OCI-LY3 (cell line): Measurements from ENCODE around the gene POLR3B.
A peak's percentile ranks its signal among the peaks of the same experiment; 100 is the strongest.

ENCODE experiments used
- H2AFZ ChIP-seq: fragments of 200-600, 300-600 bp; shearing (Covaris generic); 2 replicates; pipeline ENCODE4 v1.6.0; 2014; ENCODE audit warnings: antibody characterized with exemption, low read depth, low read length
- H3K27ac ChIP-seq: fragments of 200-600, 300-600 bp; sonication (generic); 2 replicates; pipeline ENCODE4 v1.5.1; 2014; ENCODE audit warnings: mild to moderate bottlenecking, low read length, moderate library complexity, mixed read lengths
- H3K27me3 ChIP-seq: fragments of 200-600, 300-600 bp; sonication (generic); 2 replicates; pipeline ENCODE4 v1.6.1; 2014; ENCODE audit warnings: low read depth, low read length, mixed read lengths
- H3K36me3 ChIP-seq: fragments of 200-600, 300-600 bp; sonication (generic); replicated peaks from 2 replicates; pipeline ENCODE3; 2014; ENCODE audit warnings: low read depth, low read length, mixed read lengths
- H3K4me1 ChIP-seq: fragments of 300-600, 200-600 bp; sonication (generic); 2 replicates; pipeline ENCODE4 v1.6.1; 2014; ENCODE audit warnings: low read length, mixed read lengths
- H3K4me2 ChIP-seq: fragments of 200-600, 300-600 bp; sonication (generic); 2 replicates; pipeline ENCODE4 v1.6.1; 2014; ENCODE audit warnings: low read length, mixed read lengths
- H3K4me3 ChIP-seq: fragments of 300-600, 200-600 bp; sonication (generic); 2 replicates; pipeline ENCODE4 v1.5.1; 2014; ENCODE audit warnings: antibody characterized with exemption, mild to moderate bottlenecking, low read length, moderate library complexity
- H3K79me2 ChIP-seq: fragments of 300-600, 200-600 bp; shearing (Covaris generic); 2 replicates; pipeline ENCODE4 v1.6.1; 2014; ENCODE audit warnings: mild to moderate bottlenecking, low read length, mixed read lengths
- H3K9ac ChIP-seq: fragments of 300-600, 200-600 bp; shearing (Covaris generic); 2 replicates; pipeline ENCODE4 v1.6.0; 2014; ENCODE audit warnings: mild to moderate bottlenecking, low read length, moderate library complexity
- H3K9me3 ChIP-seq: fragments of 200-600, 300-600 bp; shearing (Covaris generic); 2 replicates; pipeline ENCODE4 v1.6.1; 2014; ENCODE audit warnings: low read length, mixed read lengths; ENCODE audit not compliant: insufficient read depth
- H4K20me1 ChIP-seq: fragments of 200-600, 300-600 bp; sonication (generic); 2 replicates; pipeline ENCODE4 v1.6.1; 2016; ENCODE audit warnings: low read length, mixed read lengths; ENCODE audit not compliant: insufficient read depth
- EZH2phosphoT487 ChIP-seq: fragments of 200-600 bp; shearing (Covaris generic); IDR thresholded peaks from 2 replicates; pipeline ENCODE4 v1.6.1; 2018; ENCODE audit warnings: antibody characterized with exemption, mixed run types, low read depth
- TF ChIP-seq, protein P1 (sequence below): fragments of 200-600, 300-600 bp; sonication (generic); IDR thresholded peaks from 2 replicates; pipeline ENCODE4 v1.5.1; 2014; ENCODE audit warnings: antibody characterized with exemption, low read length, low read depth

POLR3B gene

DNA sequence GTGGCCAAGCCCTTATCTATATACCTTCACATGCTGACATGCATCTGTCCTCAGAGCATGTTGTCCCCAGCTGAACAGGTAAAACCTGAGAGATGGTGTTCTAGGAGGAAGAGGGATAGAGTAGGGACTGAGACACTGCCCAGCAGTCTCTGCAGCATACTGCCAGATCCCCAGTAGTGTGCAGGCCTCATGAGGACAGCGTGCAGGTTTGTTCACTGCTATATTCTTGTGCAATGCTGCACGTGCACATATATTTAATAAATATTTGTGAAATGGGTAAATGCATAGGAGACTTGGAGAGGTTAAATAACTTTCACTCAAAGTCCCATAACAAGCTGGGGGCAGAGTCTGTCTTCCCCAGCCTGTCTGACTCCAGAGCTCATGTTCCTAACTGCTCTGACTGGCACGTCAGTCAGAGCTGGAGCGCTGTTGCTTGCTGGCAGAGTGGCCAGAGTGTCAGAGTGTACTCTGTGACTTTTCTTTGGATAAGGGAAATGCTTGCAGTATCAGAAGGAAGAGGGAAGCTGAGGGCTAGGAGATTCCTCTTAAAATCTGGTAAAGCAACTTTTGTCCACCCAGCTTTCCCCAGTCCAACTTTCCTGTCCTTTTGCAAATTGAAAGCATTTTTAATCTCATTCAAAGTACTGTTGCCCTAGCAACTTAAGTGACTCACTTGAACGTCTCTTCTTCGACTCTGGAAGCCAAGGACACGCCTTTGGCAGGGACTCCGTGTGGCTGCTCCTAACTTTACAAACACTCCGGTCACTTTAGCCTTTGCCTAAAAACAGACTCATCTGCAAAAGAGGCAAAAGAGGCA is 14.9 kb upstream of the POLR3B start:
- no peaks in the 10 kb centered on the region for H3K9me3 ChIP-seq
- no peaks in the 10 kb centered on the region for H4K20me1 ChIP-seq
- H3K79me2 ChIP-seq = no peaks in the 10 kb centered on the region
- no peak overlapping the region for H2AFZ ChIP-seq
- no peak for TF ChIP-seq EZH2phosphoT487
- peaks cover 2% of the 10 kb centered on the region; the same call in 1 of the 2 replicates for H3K27me3 ChIP-seq
- H3K4me3 ChIP-seq = no peak overlapping the region
- no peak overlapping the region for H3K27ac ChIP-seq
- H3K36me3 ChIP-seq = no peaks in the 10 kb centered on the region
- no peaks in the 10 kb centered on the region for H3K4me1 ChIP-seq
- H3K4me2 ChIP-seq = no peak overlapping the region
- H3K9ac ChIP-seq = no peak overlapping the region

DNA sequence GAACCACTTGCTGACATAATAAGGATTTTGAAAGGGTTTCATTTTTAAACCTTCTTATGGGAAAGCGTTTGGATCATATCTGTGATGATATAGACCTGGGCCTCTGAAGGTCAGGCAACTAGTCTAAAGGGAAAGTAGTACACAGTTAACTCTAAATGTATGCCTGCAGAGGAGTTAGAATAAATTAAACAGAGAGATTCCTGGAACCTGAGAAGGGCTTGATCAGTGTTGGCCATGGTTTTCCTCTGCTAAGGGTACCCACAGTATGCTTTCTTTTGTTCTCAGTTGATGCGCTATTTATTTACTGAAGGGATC is 14.4 kb upstream of the POLR3B start:
- H2AFZ ChIP-seq = no peak overlapping the region

DNA sequence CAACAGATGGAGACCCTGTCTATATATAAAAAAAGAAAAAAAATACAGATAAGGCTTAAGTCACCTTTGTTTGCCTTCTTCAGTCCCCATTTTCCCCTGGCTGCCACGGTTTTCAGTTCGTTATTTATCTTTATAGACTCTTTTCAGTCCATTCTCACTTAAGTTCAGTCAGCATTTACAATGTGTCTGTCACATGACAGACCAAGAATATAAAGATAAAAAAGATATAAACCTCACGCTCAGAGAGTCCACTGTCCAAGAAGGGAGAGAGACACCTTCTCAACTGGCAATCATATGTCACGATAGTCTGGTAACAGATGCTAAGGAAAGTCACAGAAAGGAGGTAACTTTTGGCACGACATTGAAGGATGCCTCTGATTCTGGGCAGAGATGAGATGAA is 13.4 kb upstream of the POLR3B start:
- Histone ChIP-seq H3K27ac (no peak overlapping the region), H2AFZ (no peak overlapping the region), H3K9me3 (no peaks in the 10 kb centered on the region), H3K9ac (no peak overlapping the region), H4K20me1 (no peaks in the 10 kb centered on the region), H3K4me3 (no peak overlapping the region), H3K79me2 (no peaks in the 10 kb centered on the region), H3K27me3 (0 out of 2 replicates have a peak, but pooled peaks cover 2% of the 10 kb centered on the region), H3K4me2 (no peak overlapping the region), H3K4me1 (no peaks in the 10 kb centered on the region), H3K36me3 (no peaks in the 10 kb centered on the region)
- no peak for TF ChIP-seq EZH2phosphoT487
- TF ChIP-seq, protein P1, sequence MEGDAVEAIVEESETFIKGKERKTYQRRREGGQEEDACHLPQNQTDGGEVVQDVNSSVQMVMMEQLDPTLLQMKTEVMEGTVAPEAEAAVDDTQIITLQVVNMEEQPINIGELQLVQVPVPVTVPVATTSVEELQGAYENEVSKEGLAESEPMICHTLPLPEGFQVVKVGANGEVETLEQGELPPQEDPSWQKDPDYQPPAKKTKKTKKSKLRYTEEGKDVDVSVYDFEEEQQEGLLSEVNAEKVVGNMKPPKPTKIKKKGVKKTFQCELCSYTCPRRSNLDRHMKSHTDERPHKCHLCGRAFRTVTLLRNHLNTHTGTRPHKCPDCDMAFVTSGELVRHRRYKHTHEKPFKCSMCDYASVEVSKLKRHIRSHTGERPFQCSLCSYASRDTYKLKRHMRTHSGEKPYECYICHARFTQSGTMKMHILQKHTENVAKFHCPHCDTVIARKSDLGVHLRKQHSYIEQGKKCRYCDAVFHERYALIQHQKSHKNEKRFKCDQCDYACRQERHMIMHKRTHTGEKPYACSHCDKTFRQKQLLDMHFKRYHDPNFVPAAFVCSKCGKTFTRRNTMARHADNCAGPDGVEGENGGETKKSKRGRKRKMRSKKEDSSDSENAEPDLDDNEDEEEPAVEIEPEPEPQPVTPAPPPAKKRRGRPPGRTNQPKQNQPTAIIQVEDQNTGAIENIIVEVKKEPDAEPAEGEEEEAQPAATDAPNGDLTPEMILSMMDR = no peak

More for the DNA sequence above, 14.4 kb upstream of the POLR3B start:
- Histone ChIP-seq H3K4me2 (no peak overlapping the region), H3K79me2 (no peaks in the 10 kb centered on the region), H3K9me3 (no peaks in the 10 kb centered on the region), H3K27me3 (peaks cover 2% of the 10 kb centered on the region; the same call in 1 of the 2 replicates), H3K27ac (no peak overlapping the region), H3K4me3 (no peak overlapping the region), H3K9ac (no peak overlapping the region), H3K36me3 (no peaks in the 10 kb centered on the region), H4K20me1 (no peaks in the 10 kb centered on the region), H3K4me1 (no peaks in the 10 kb centered on the region)
- TF ChIP-seq, protein P1 = no peak
- no peak for TF ChIP-seq EZH2phosphoT487

DNA sequence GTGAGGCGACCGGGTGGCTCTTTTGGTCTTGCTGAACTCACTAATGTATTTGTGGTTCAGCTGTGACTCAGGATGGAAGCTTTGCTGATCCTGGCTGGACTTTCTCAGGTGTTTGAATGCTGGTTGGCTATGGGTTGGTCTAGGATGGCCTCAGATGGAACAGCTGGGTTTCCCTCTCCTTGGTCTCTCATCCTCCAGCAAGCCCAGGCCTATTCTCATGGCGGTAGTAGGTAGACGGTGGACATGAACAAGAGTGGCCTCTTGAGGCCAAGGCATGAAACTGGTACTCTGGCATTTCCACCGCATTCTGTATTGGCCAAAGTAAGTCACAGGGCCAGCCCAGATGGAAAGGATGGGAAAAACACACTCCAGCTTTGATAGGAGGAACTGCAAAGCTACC is 11.8 kb upstream of the POLR3B start:
- no peaks in the 10 kb centered on the region for H3K4me1 ChIP-seq
- TF ChIP-seq, protein P1 = peak; percentile 28; the same call in 1 of the 2 replicates
- no peak for TF ChIP-seq EZH2phosphoT487
- no peak overlapping the region for H3K4me2 ChIP-seq
- H3K9me3 ChIP-seq = no peaks in the 10 kb centered on the region
- H3K9ac ChIP-seq = no peak overlapping the region
- H4K20me1 ChIP-seq = no peaks in the 10 kb centered on the region
- no peaks in the 10 kb centered on the region for H3K79me2 ChIP-seq
- H2AFZ ChIP-seq = no peak overlapping the region
- H3K27me3 ChIP-seq = peaks cover 5% of the 10 kb centered on the region; the same call in 1 of the 2 replicates
- H3K4me3 ChIP-seq = no peak overlapping the region
- no peak overlapping the region for H3K27ac ChIP-seq
- no peaks in the 10 kb centered on the region for H3K36me3 ChIP-seq
